Cerebellar nuclear complex (tissue), 1 donor: ENCODE results near the gene TAS2R41.
"Not testable (repeated sequence)": the region's sequence is repeated elsewhere in the genome, so short reads cannot be mapped to it uniquely, and the experiment has no call there.

Experiments used
- DNase-seq, 2 experiments: peaks; one replicate each; lab custom pipeline; 2025; lab: John Stamatoyannopoulos, UW

Gene TAS2R41

GRCh38 chr7:143518941-143519340 lies 41.3 kb downstream of the TAS2R41 start:
- no peak for DNase-seq

GRCh38 chr7:143519411-143520131 lies 41.9 kb downstream of the TAS2R41 start:
- DNase-seq, result no peak

GRCh38 chr7:143522309-143522916 lies 44.7 kb downstream of the TAS2R41 start:
- DNase-seq, result not testable (repeated sequence)
